Endothelial cell of umbilical vein (primary cell): ENCODE results near the gene CDK5. TPM values are rescaled to one million over a fixed set of nuclear protein-coding genes. Genes with fewer than 3 reads are reported as not detected.

Experiments used
- BruUV-seq: library from RNA; stranded (reverse); fragments of 400-500 nt; replicated peaks from 2 replicates; lab custom pipeline; 2021; lab: Mats Ljungman, UMichigan
- CTCF ChIA-PET: fragments of 300-600, 350-600 bp; sonication (Branson Sonifier 250); formaldehyde crosslinking; loops from one replicate; lab custom pipeline; 2021; ENCODE audit warnings: antibody characterized with exemption, inconsistent platforms; lab: Charles Lee
- POLR2A ChIA-PET: fragments of 300-600, 350-600 bp; sonication (Branson Sonifier 250); formaldehyde crosslinking; loops from one replicate; lab custom pipeline; 2021; ENCODE audit warnings: antibody characterized with exemption, inconsistent platforms; lab: Charles Lee
- DNase-seq: peaks from one replicate; pipeline ENCODE4 v3.0.0-alpha.2; 2011; ENCODE audit warnings: low read depth, low spot score
- FAIRE-seq: peaks from 2 replicates; lab custom pipeline; 2011; peaks lifted over from hg19 to GRCh38; lab: Jason Lieb, UNC
- H2AFZ ChIP-seq: 2 replicates; pipeline ENCODE4 v1.6.0; 2012; ENCODE audit warnings: low read depth, low read length, control low read depth, inconsistent platforms
- H3K27ac ChIP-seq: 2 replicates; pipeline ENCODE4 v1.5.1; 2011; ENCODE audit warnings: low read depth, mild to moderate bottlenecking, control low read depth, low read length, moderate library complexity; ENCODE audit not compliant: insufficient read depth
- H3K27me3 ChIP-seq, 2 experiments: 2 replicates each; pipeline versions ENCODE4 v1.6.0 to v1.6.1; 2011; ENCODE audit warnings: low read length in 2 of 2, mixed read lengths in 1 of 2; ENCODE audit not compliant: control insufficient read depth in 2 of 2, insufficient read depth in 2 of 2
- H3K36me3 ChIP-seq, 2 experiments: 2 replicates in 1 of 2; 3 replicates in 1 of 2; pipeline ENCODE4 v1.5.1; 2011; ENCODE audit warnings: low read length in 2 of 2, mild to moderate bottlenecking in 1 of 2, moderate library complexity in 1 of 2; ENCODE audit not compliant: control insufficient read depth in 2 of 2, insufficient read depth in 2 of 2; ENCODE audit errors: extremely low read depth in 1 of 2
- H3K4me1 ChIP-seq: 3 replicates; pipeline ENCODE4 v1.5.1; 2011; ENCODE audit warnings: mild to moderate bottlenecking, low read length; ENCODE audit not compliant: control insufficient read depth, insufficient read depth; ENCODE audit errors: extremely low read depth
- H3K4me2 ChIP-seq: 2 replicates; pipeline ENCODE4 v1.6.1; 2011; ENCODE audit warnings: low read length, control low read depth, mixed read lengths; ENCODE audit not compliant: insufficient read depth
- H3K4me3 ChIP-seq, 3 experiments: fragments of 200-600 bp in 1 of 3; sonication (generic), shearing (Covaris generic) in 1 of 3; replicated peaks in 1 of 3; 2 replicates each; pipeline ENCODE4 v1.5.1; 2011 to 2016; ENCODE audit warnings: control low read depth in 3 of 3, low read length in 3 of 3, mild to moderate bottlenecking in 2 of 3, inconsistent platforms in 1 of 3, low read depth in 1 of 3, moderate library complexity in 1 of 3; ENCODE audit not compliant: insufficient read depth in 1 of 3
- H3K79me2 ChIP-seq: 2 replicates; pipeline ENCODE4 v1.6.0; 2012; ENCODE audit warnings: low read length, inconsistent platforms; ENCODE audit not compliant: control insufficient read depth, insufficient read depth
- H3K9ac ChIP-seq: replicated peaks from 2 replicates; pipeline ENCODE3; 2011; ENCODE audit warnings: low read length, control low read depth; ENCODE audit not compliant: insufficient read depth; ENCODE audit errors: extremely low read depth
- H3K9me1 ChIP-seq: replicated peaks from 3 replicates; pipeline ENCODE4 v1.6.0; 2011; ENCODE audit warnings: mild to moderate bottlenecking, low read length; ENCODE audit not compliant: control insufficient read depth, insufficient read depth; ENCODE audit errors: extremely low read depth
- H3K9me3 ChIP-seq: replicated peaks from 2 replicates; pipeline ENCODE4 v1.5.1; 2012; ENCODE audit warnings: low read length, inconsistent platforms; ENCODE audit not compliant: control insufficient read depth, insufficient read depth
- H4K20me1 ChIP-seq: replicated peaks from 2 replicates; pipeline ENCODE3; 2011; ENCODE audit warnings: mild to moderate bottlenecking, low read length; ENCODE audit not compliant: control insufficient read depth, insufficient read depth; ENCODE audit errors: extremely low read depth
- EZH2 ChIP-seq: IDR thresholded peaks from 2 replicates; pipeline ENCODE4 v1.6.1; 2012; ENCODE audit warnings: borderline replicate concordance, low read depth, mild to moderate bottlenecking, moderate library complexity, low read length, inconsistent platforms; ENCODE audit not compliant: severe bottlenecking
- FOS ChIP-seq: IDR thresholded peaks from 2 replicates; pipeline ENCODE4 v1.6.1; 2011; ENCODE audit warnings: mild to moderate bottlenecking, low read length, moderate library complexity, borderline replicate concordance; ENCODE audit not compliant: insufficient read depth
- GATA2 ChIP-seq: IDR thresholded peaks from 2 replicates; pipeline ENCODE4 v1.7.0; 2011; ENCODE audit warnings: low read depth, mild to moderate bottlenecking, moderate library complexity, mixed read lengths, low read length; ENCODE audit not compliant: insufficient read length, insufficient read depth
- JUN ChIP-seq: IDR thresholded peaks from 2 replicates; pipeline ENCODE4 v1.6.1; 2011; ENCODE audit warnings: borderline replicate concordance, low read depth; ENCODE audit not compliant: insufficient read length, insufficient read depth
- MYC ChIP-seq: IDR thresholded peaks from one replicate; pipeline ENCODE4 v1.6.1; 2011; ENCODE audit warnings: mild to moderate bottlenecking, low read depth, low read length
- POLR2A ChIP-seq: IDR thresholded peaks from 2 replicates; pipeline ENCODE4 v1.6.1; 2012; ENCODE audit warnings: low read depth, mild to moderate bottlenecking, control low read depth, low read length
- POLR2AphosphoS5 ChIP-seq: IDR thresholded peaks from 2 replicates; pipeline ENCODE4 v1.6.1; 2012; ENCODE audit warnings: low read depth, mild to moderate bottlenecking, control low read depth, low read length, moderate library complexity; ENCODE audit not compliant: insufficient read depth
- dilution Hi-C: fragments of 300-500 bp; cut with MboI; formaldehyde crosslinking; loops from one replicate; pipeline ENCODE4 v1.15.0; 2019; ENCODE audit warnings: low sequenced_read_pairs; ENCODE audit not compliant: extremely low pct_ligation_motif_present
- intact Hi-C: fragments of 100-400 bp; cut with micrococcal nuclease; formaldehyde crosslinking; loops from one replicate; pipeline ENCODE4 v1.10.0; 2022
- polyA plus RNA-seq, 4 experiments: library from polyadenylated mRNA; depleted of rRNA in 3 of 4; stranded (reverse) in 3 of 4; unstranded in 1 of 4; fragments of >200 nt; gene quantifications; 2 replicates each; pipeline versions ENCODE4 v1.2.1 to v1.2.3, GENCODE V29; 2011 to 2012; ENCODE audit warnings: missing spikeins in 1 of 4
- total RNA-seq: library from RNA; stranded (reverse); gene quantifications from 2 replicates; pipeline ENCODE4 v1.2.3, GENCODE V29; 2021
- TF ChIP-seq, protein P1 (sequence below), 2 donors: IDR thresholded peaks; 1 replicate in 1 of 2; 2 replicates in 1 of 2; pipeline ENCODE4 v1.5.1; 2011; ENCODE audit warnings: low read length in 2 of 2, mild to moderate bottlenecking in 2 of 2, moderate library complexity in 2 of 2, control low read depth in 1 of 2, inconsistent platforms in 1 of 2, low read depth in 1 of 2; ENCODE audit not compliant: insufficient read depth in 1 of 2; ENCODE audit errors: extremely low read depth in 1 of 2
- TF ChIP-seq, protein P2 (sequence below): IDR thresholded peaks from 2 replicates; pipeline ENCODE4 v1.6.1; 2011; ENCODE audit not compliant: insufficient read depth, insufficient read length

Gene CDK5
- total and polyA plus RNA-seq, 2 donors (not counting 3 experiments of a cell fraction or from before 2014, with no cell fraction given) = 16.5 to 38.3 TPM

DNA sequence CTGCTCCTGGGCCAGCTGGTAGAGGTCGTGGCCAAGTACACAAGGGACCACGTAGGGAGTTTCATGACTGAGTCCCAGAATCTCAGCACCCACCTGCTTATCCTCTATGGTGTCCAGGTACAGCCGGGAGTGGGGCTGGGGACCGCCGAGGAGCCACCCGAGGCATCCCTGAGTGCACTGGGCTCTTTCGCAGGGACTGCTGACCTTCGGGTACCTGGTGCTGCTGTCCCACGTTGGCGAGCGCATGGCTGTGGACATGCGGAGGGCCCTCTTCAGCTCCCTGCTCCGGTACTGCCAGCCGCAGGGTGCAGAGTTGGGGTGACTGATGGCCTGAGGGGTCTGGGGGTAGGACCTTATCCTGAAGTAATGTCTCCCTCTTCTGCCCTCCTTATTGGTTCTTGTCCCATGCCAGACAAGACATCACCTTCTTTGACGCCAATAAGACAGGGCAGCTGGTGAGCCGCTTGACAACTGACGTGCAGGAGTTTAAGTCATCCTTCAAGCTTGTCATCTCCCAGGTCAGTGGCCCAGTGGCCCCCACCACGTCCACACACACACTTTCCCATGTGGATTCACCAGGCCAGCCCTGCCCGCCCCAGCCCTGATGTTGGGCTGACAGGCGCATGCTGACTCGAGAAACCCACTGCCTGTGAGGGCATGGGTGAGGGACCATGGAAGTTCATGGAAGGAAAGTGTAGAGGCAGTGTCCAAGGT lies 23.2 kb downstream of the CDK5 start:
- Histone ChIP-seq H4K20me1 (no peaks in the 10 kb centered on the region), H3K79me2 (no peaks in the 10 kb centered on the region), H3K27ac (no peak overlapping the region), H3K4me3 (no peak overlapping the region), H3K27me3 (no peaks in the 10 kb centered on the region), H3K36me3 (peaks cover 0 to 17% of the 10 kb centered on the region in 2 experiments), H3K9ac (no peak overlapping the region), H3K9me3 (no peaks in the 10 kb centered on the region), H3K4me2 (no peak overlapping the region), H3K4me1 (peaks cover 15% of the 10 kb centered on the region), H2AFZ (no peak overlapping the region), H3K9me1 (no peaks in the 10 kb centered on the region)
- TF ChIP-seq, protein P1, sequence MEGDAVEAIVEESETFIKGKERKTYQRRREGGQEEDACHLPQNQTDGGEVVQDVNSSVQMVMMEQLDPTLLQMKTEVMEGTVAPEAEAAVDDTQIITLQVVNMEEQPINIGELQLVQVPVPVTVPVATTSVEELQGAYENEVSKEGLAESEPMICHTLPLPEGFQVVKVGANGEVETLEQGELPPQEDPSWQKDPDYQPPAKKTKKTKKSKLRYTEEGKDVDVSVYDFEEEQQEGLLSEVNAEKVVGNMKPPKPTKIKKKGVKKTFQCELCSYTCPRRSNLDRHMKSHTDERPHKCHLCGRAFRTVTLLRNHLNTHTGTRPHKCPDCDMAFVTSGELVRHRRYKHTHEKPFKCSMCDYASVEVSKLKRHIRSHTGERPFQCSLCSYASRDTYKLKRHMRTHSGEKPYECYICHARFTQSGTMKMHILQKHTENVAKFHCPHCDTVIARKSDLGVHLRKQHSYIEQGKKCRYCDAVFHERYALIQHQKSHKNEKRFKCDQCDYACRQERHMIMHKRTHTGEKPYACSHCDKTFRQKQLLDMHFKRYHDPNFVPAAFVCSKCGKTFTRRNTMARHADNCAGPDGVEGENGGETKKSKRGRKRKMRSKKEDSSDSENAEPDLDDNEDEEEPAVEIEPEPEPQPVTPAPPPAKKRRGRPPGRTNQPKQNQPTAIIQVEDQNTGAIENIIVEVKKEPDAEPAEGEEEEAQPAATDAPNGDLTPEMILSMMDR (IDR thresholded peaks at IDR 0.05; ENCODE audit: extremely low read depth in 1 of 2, insufficient read depth in 1 of 2, low read depth in 1 of 2, low read length in 2 of 2) = no peak
- DNase-seq (no peak), FAIRE-seq (no peak)
- no TSS peak for BruUV-seq
- intact Hi-C loops (no loop called here), dilution Hi-C loops (no loop called here)
- ChIA-PET CTCF (interaction anchor here (1.7 kb wide), 1 partner anchor 89 kb away, joined by 5 read pairs; no protein-coding TSS in a partner anchor), POLR2A (no interaction called here)

DNA sequence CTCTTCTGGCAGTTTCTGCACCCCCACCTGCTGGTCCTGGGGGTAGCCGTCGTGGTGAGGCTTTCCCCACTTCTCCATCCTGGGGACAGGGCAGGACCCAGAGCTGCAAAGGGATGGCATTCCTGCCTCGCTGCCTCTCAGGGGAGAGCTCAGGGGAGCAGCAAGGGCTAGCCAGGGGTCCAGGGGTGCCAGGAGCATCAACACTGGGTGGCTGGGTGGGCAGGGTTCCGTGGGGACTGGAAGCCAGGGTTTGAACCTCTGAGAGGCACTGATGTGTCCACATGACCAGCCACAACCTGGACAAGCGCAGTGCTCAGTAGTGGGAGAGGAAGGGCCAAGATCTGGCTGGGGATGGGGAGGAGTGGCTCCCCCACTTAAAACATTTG lies 23.8 kb downstream of the CDK5 start:
- H3K9me3 ChIP-seq = no peaks in the 10 kb centered on the region
- CTCF ChIA-PET = interaction anchor here (1.7 kb wide), 1 partner anchor 90 kb away, joined by 5 read pairs; no protein-coding TSS in a partner anchor
- FAIRE-seq (no peak), DNase-seq (no peak)
- H4K20me1 ChIP-seq = no peaks in the 10 kb centered on the region
- POLR2A ChIA-PET = no interaction called here
- no peaks in the 10 kb centered on the region for H3K9me1 ChIP-seq
- H3K36me3 ChIP-seq = peaks cover 0 to 17% of the 10 kb centered on the region in 2 experiments
- intact Hi-C loops (no loop called here), dilution Hi-C loops (no loop called here)
- TF ChIP-seq JUN = no peak
- no peak for TF ChIP-seq MYC
- TF ChIP-seq, protein P2, sequence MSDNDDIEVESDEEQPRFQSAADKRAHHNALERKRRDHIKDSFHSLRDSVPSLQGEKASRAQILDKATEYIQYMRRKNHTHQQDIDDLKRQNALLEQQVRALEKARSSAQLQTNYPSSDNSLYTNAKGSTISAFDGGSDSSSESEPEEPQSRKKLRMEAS = no peak
- no peak for TF ChIP-seq POLR2AphosphoS5
- no peak for TF ChIP-seq EZH2
- TF ChIP-seq, protein P1 (IDR thresholded peaks at IDR 0.05; ENCODE audit: extremely low read depth in 1 of 2, insufficient read depth in 1 of 2, low read depth in 1 of 2, low read length in 2 of 2) = no peak
- no peak for TF ChIP-seq POLR2A
- no peak for TF ChIP-seq FOS
- no peak for TF ChIP-seq GATA2
- H3K4me1 ChIP-seq = peaks cover 13% of the 10 kb centered on the region
- BruUV-seq = no TSS peak
- no peaks in the 10 kb centered on the region for H3K27me3 ChIP-seq
- no peak overlapping the region for H3K4me3 ChIP-seq
- no peak overlapping the region for H2AFZ ChIP-seq
- H3K79me2 ChIP-seq = no peaks in the 10 kb centered on the region
- H3K27ac ChIP-seq = no peak overlapping the region
- no peak overlapping the region for H3K4me2 ChIP-seq
- H3K9ac ChIP-seq = no peak overlapping the region
